ENCODE data around the gene CDA.

CDA gene

DNA sequence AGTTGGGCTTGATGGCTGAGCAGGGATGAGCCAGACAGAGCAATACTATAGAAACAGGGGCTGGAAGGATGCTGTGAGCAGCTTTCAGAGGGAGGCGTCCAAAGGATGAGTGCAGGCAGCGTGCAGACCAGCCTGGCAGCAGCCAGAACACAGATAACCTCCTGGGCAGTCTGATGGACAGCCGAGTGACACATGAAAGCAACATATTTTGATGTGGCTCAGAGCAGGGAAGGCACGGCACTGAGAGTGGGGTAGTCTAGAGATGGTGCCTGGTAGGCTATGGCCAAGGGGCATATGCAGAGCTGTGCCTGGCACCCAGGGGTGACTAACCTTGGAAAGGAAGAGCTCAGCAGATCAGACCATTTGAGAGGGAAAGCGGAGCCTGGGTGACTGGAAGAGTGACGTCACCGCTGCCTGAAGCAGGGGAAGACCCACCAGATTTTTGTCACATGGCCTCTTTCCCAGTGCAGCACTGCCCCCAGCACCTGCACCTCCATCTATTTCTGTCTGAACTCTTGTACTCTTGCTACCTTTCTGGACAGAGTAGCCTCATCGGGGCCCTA, 48.0 kb downstream of the CDA start:
- no peaks in the 10 kb centered on the region for H3K27me3 Mint-ChIP-seq (ENCODE audit: low read depth)
- H3K9me3 Mint-ChIP-seq, result no peaks in the 10 kb centered on the region
- peaks cover 17% of the 10 kb centered on the region for H3K4me1 Mint-ChIP-seq
- no peak overlapping the region for H3K4me3 Mint-ChIP-seq
- H3K36me3 Mint-ChIP-seq (ENCODE audit: low read depth), result peaks cover 31% of the 10 kb centered on the region
- H3K27ac Mint-ChIP-seq, result no peak overlapping the region
- TF ChIP-seq CTCF (IDR thresholded peaks at IDR 0.05; ENCODE audit: unreplicated experiment in 3 of 3), result no peak

DNA sequence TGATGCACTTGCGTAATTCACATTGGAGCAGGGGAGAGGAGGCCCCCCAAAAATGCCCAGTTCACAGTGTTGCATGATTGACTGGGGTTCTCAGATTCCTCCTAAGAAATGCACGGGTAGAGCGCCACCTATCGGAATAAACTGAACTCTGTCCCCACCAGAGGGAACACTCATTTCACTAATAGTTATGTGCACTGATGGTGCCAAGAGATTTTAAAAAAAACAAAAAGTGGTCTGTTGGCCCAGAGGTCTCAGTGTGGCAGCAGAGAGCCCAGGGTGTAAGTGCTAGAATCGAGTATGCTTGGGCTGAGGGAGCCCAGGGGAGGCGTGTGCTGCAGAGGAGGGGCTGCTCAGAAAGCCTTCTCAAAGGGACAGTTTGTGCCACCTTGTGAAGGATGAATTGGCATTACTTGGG, 51.3 kb downstream of the CDA start:
- no peaks in the 10 kb centered on the region for H3K27me3 Mint-ChIP-seq (ENCODE audit: low read depth)
- no peaks in the 10 kb centered on the region for H3K4me1 Mint-ChIP-seq
- no peak overlapping the region for H3K27ac Mint-ChIP-seq
- no peaks in the 10 kb centered on the region for H3K9me3 Mint-ChIP-seq
- no peak overlapping the region for H3K4me3 Mint-ChIP-seq
- peak; percentile 80 to 87 (median 84) for TF ChIP-seq CTCF (IDR thresholded peaks at IDR 0.05; ENCODE audit: unreplicated experiment in 3 of 3)
- H3K36me3 Mint-ChIP-seq (ENCODE audit: low read depth), result peaks cover 46% of the 10 kb centered on the region

DNA sequence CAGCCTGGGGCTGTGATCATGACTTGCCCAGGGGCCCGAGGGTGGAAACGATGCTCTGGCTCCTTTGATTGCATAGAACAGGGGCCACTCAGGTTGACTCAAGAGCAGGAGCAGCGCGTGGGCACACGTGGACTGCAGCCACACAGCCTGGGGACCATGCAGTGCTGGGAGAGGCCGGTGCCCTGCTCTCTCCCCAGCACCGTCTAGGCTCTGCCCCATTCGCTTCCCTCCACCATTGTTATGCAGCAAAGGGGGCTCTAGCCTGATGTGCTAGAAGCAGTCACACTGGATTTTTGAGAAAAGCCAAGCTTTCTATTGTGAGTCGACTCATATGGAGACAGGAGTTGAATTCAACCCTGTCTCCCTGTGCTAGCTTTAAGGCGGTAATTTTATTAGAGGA, 53.1 kb downstream of the CDA start:
- Mint-ChIP-seq H3K9me3 (no peaks in the 10 kb centered on the region), H3K36me3 (ENCODE audit: low read depth) (peaks cover 40% of the 10 kb centered on the region)
- no peak for TF ChIP-seq CTCF (IDR thresholded peaks at IDR 0.05; ENCODE audit: unreplicated experiment in 3 of 3)

GRCh38 chr1:20643080-20643479, 54.2 kb downstream of the CDA start:
- no peak overlapping the region for H3K4me3 Mint-ChIP-seq
- H3K27ac Mint-ChIP-seq, result no peak overlapping the region
- H3K9me3 Mint-ChIP-seq, result no peaks in the 10 kb centered on the region
- no peaks in the 10 kb centered on the region for H3K4me1 Mint-ChIP-seq
- H3K36me3 Mint-ChIP-seq (ENCODE audit: low read depth), result peaks cover 37% of the 10 kb centered on the region
- no peak for TF ChIP-seq CTCF (IDR thresholded peaks at IDR 0.05; ENCODE audit: unreplicated experiment in 3 of 3)
- no peaks in the 10 kb centered on the region for H3K27me3 Mint-ChIP-seq (ENCODE audit: low read depth)

More for the DNA sequence above, 53.1 kb downstream of the CDA start:
- Mint-ChIP-seq H3K27ac (no peak overlapping the region), H3K4me3 (no peak overlapping the region), H3K4me1 (no peaks in the 10 kb centered on the region), H3K27me3 (ENCODE audit: low read depth) (no peaks in the 10 kb centered on the region)

- Mint-ChIP-seq H3K4me3 (no peak overlapping the region), H3K9me3 (no peaks in the 10 kb centered on the region), H3K27me3 (ENCODE audit: low read depth) (no peaks in the 10 kb centered on the region), H3K27ac (no peak overlapping the region), H3K36me3 (ENCODE audit: low read depth) (peaks cover 38% of the 10 kb centered on the region), H3K4me1 (no peaks in the 10 kb centered on the region)
- TF ChIP-seq CTCF (IDR thresholded peaks at IDR 0.05; ENCODE audit: unreplicated experiment in 3 of 3), result no peak
Observed at GRCh38 chr1:20644416-20644815, 55.5 kb downstream of the CDA start.

DNA sequence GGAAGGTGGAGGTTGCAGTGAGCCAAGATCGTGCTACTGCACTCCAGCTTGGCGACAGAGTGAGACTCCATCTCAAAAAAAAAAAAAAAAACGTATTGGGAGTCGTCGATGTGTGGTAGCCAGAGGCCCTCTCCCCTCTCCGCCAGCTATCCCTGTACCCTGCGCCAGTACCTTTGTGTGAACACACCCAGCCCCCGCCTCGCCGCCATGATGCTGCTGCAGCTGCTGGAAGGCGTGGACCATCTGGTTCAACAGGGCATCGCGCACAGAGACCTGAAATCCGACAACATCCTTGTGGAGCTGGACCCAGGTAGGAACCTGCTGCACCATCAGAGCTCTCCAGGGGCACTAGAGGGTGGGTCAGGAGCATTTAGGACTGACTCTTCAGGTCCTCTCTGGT, 56.5 kb downstream of the CDA start:
- H3K27me3 Mint-ChIP-seq (ENCODE audit: low read depth), result no peaks in the 10 kb centered on the region
- no peaks in the 10 kb centered on the region for H3K4me1 Mint-ChIP-seq
- no peaks in the 10 kb centered on the region for H3K9me3 Mint-ChIP-seq
- no peak overlapping the region for H3K4me3 Mint-ChIP-seq
- no peak overlapping the region for H3K27ac Mint-ChIP-seq
- H3K36me3 Mint-ChIP-seq (ENCODE audit: low read depth), result peaks cover 42% of the 10 kb centered on the region
- no peak for TF ChIP-seq CTCF (IDR thresholded peaks at IDR 0.05; ENCODE audit: unreplicated experiment in 3 of 3)

Measured in nephron (organoid).